HG03469 (cell line): ENCODE measurements around the gene ITGA1.
"Not testable (repeated sequence)": the region's sequence is repeated elsewhere in the genome, so short reads cannot be mapped to it uniquely, and the experiment has no call there.

ENCODE experiments used
- ATAC-seq: cut with Tn5 transposase; IDR thresholded peaks from one replicate; pipeline ENCODE4 v1.9.1; 2021; ENCODE audit warnings: mild to moderate bottlenecking, moderate library complexity, moderate number of reproducible peaks; ENCODE audit not compliant: unreplicated experiment

ITGA1 gene

GRCh38 chr5:52799983-52800393 is 12.3 kb downstream of the ITGA1 start:
- ATAC-seq, result peak; percentile 74

GRCh38 chr5:52800394-52801213 is 12.9 kb downstream of the ITGA1 start:
- peak; percentile 24 for ATAC-seq

- ATAC-seq, result no peak
These were observed 13.6 kb downstream of the ITGA1 start for GRCh38 chr5:52801329-52801728.

GRCh38 chr5:52802272-52802973 is 14.7 kb downstream of the ITGA1 start:
- no peak for ATAC-seq

GRCh38 chr5:52802974-52803336 is 15.2 kb downstream of the ITGA1 start:
- no peak for ATAC-seq

GRCh38 chr5:52804387-52804791 is 16.7 kb downstream of the ITGA1 start:
- ATAC-seq, result no peak

GRCh38 chr5:52804981-52805380 is 17.3 kb downstream of the ITGA1 start:
- no peak for ATAC-seq

GRCh38 chr5:52805615-52806014 is 17.9 kb downstream of the ITGA1 start:
- ATAC-seq, result no peak

- no peak for ATAC-seq
These were observed 19.3 kb downstream of the ITGA1 start for GRCh38 chr5:52807037-52807436.

- no peak for ATAC-seq
These were observed 20.0 kb downstream of the ITGA1 start for GRCh38 chr5:52807723-52808122.

- ATAC-seq, result no peak
These were observed 20.7 kb downstream of the ITGA1 start for GRCh38 chr5:52808316-52808901.

- ATAC-seq, result no peak
These were observed 22.2 kb downstream of the ITGA1 start for GRCh38 chr5:52809884-52810283.

- ATAC-seq, result no peak
These were observed 22.7 kb downstream of the ITGA1 start for GRCh38 chr5:52810426-52810825.

GRCh38 chr5:52811067-52811749 is 23.5 kb downstream of the ITGA1 start:
- ATAC-seq, result no peak

GRCh38 chr5:52814352-52815148 is 26.8 kb downstream of the ITGA1 start:
- no peak for ATAC-seq

- no peak for ATAC-seq
These were observed 30.1 kb downstream of the ITGA1 start for GRCh38 chr5:52817818-52818217.

- no peak for ATAC-seq
These were observed 30.6 kb downstream of the ITGA1 start for GRCh38 chr5:52818360-52818759.

GRCh38 chr5:52818807-52819206 is 31.1 kb downstream of the ITGA1 start:
- ATAC-seq, result not testable (repeated sequence)

- ATAC-seq, result no peak
These were observed 34.2 kb downstream of the ITGA1 start for GRCh38 chr5:52821901-52822300.

- ATAC-seq, result no peak
These were observed 34.7 kb downstream of the ITGA1 start for GRCh38 chr5:52822437-52822836.

GRCh38 chr5:52824827-52825226 is 37.1 kb downstream of the ITGA1 start:
- ATAC-seq, result no peak
